ENCODE data around the gene R3HDML. TPM values are rescaled to one million over a fixed set of nuclear protein-coding genes. Genes with fewer than 3 reads are reported as not detected.

The R3HDML gene
- total RNA-seq, 1 donor from 2014 or later = not detected

DNA sequence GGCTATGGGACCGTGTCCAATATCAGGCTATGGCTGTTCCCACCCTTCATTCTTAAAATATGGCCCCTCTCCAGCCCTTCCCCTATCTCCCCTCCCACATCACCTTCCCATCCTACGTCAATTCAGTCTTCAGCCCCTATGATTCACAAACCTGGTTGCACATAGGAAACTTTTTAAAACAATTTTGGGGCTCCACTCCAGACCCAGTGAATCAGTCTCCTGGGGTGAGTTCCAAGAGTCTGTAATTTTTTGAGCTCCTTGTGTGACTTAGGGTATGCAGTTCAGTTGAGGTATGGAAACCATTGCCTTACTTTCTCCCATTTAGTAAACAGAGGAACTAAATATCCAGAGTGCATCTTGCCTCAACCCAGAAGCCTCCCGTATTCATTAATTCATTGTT, 24.2 kb downstream of the R3HDML start:
- H3K9me3 Mint-ChIP-seq (ENCODE audit: unreplicated experiment) = no peaks in the 10 kb centered on the region
- H3K36me3 Mint-ChIP-seq (ENCODE audit: unreplicated experiment) = no peaks in the 10 kb centered on the region
- no peak overlapping the region for H3K27ac Mint-ChIP-seq (ENCODE audit: unreplicated experiment)
- no peak for DNase-seq
- peaks cover 3% of the 10 kb centered on the region for H3K27me3 Mint-ChIP-seq (ENCODE audit: unreplicated experiment)
- TF ChIP-seq, protein P1, sequence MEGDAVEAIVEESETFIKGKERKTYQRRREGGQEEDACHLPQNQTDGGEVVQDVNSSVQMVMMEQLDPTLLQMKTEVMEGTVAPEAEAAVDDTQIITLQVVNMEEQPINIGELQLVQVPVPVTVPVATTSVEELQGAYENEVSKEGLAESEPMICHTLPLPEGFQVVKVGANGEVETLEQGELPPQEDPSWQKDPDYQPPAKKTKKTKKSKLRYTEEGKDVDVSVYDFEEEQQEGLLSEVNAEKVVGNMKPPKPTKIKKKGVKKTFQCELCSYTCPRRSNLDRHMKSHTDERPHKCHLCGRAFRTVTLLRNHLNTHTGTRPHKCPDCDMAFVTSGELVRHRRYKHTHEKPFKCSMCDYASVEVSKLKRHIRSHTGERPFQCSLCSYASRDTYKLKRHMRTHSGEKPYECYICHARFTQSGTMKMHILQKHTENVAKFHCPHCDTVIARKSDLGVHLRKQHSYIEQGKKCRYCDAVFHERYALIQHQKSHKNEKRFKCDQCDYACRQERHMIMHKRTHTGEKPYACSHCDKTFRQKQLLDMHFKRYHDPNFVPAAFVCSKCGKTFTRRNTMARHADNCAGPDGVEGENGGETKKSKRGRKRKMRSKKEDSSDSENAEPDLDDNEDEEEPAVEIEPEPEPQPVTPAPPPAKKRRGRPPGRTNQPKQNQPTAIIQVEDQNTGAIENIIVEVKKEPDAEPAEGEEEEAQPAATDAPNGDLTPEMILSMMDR (IDR thresholded peaks at IDR 0.05; ENCODE audit: partially characterized antibody, unreplicated experiment) = no peak
- no peak overlapping the region for H3K4me3 Mint-ChIP-seq (ENCODE audit: unreplicated experiment)
- no peaks in the 10 kb centered on the region for H3K4me1 Mint-ChIP-seq (ENCODE audit: low read depth, unreplicated experiment)

DNA sequence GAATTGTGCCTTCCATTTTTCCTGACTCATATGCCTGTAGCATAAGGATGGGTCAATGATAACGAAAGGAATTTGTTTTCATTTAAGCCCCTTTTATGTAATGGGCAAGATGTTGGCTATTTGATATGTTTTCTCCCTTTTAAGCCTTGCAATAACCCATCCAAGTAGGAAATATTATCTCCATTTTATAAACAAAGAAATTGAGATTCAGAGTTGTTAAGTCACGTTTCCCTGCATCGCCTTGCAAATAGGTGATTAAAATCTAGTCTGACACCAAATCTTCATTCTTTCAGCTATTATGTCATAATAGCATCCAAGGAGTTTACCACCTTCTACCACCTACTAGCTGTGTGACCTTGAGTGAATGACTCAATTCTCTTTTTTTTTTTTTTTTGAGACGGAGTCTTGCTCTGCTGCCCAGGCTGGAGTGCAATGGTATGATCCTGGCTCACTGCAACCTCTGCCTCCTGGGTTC, 25.7 kb downstream of the R3HDML start:
- Mint-ChIP-seq H3K27me3 (ENCODE audit: unreplicated experiment) (peaks cover 3% of the 10 kb centered on the region), H3K36me3 (ENCODE audit: unreplicated experiment) (no peaks in the 10 kb centered on the region)
- TF ChIP-seq, protein P1 (IDR thresholded peaks at IDR 0.05; ENCODE audit: partially characterized antibody, unreplicated experiment) = no peak

DNA sequence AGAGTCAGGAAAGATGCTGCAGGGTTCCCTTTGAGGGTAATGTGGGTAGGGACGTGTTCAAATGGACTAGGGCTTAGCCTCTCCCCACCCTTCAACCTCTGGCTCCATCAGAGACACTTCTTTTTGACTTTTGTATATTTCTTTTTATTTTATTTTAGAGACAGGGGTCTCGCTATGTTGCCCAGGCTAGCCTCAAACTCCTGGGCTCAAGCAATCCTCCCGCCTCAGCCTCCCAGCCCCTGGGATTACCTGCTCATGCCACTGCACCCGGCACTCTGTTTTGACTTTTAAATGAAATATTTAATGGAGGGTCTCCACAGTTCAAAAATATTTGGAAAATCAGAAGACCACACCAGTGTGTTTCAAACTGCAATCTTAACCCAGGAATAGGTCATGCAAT, 27.2 kb downstream of the R3HDML start:
- no peaks in the 10 kb centered on the region for H3K9me3 Mint-ChIP-seq (ENCODE audit: unreplicated experiment)
- no peak overlapping the region for H3K27ac Mint-ChIP-seq (ENCODE audit: unreplicated experiment)
- TF ChIP-seq, protein P1 (IDR thresholded peaks at IDR 0.05; ENCODE audit: partially characterized antibody, unreplicated experiment) = no peak
- H3K36me3 Mint-ChIP-seq (ENCODE audit: unreplicated experiment) = no peaks in the 10 kb centered on the region
- H3K4me3 Mint-ChIP-seq (ENCODE audit: unreplicated experiment) = no peak overlapping the region
- DNase-seq = no peak
- H3K27me3 Mint-ChIP-seq (ENCODE audit: unreplicated experiment) = peaks cover 3% of the 10 kb centered on the region
- H3K4me1 Mint-ChIP-seq (ENCODE audit: low read depth, unreplicated experiment) = no peaks in the 10 kb centered on the region

More for the DNA sequence above, 25.7 kb downstream of the R3HDML start:
- no peak for DNase-seq
- Mint-ChIP-seq H3K4me3 (ENCODE audit: unreplicated experiment) (no peak overlapping the region), H3K27ac (ENCODE audit: unreplicated experiment) (no peak overlapping the region), H3K4me1 (ENCODE audit: low read depth, unreplicated experiment) (no peaks in the 10 kb centered on the region), H3K9me3 (ENCODE audit: unreplicated experiment) (no peaks in the 10 kb centered on the region)

DNA sequence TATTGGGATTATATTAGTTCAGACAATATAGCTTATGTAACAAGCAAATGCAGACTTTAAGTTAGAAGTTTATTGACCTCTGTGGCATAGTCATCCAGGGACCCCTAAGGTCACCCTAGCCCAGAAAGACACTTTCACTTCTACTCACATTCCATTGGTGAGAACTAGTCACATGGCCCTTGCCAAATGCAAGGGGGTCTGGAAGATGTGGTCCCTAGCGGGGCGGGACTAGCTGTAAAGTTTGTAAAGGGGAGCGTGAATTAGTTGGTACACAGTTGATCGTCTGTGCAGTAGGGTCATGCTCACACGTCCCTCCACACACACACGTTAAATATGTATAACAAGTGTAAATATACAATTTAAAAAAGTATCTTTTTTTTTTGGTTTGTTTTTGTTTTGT, 27.9 kb downstream of the R3HDML start:
- Mint-ChIP-seq H3K9me3 (ENCODE audit: unreplicated experiment) (no peaks in the 10 kb centered on the region), H3K4me3 (ENCODE audit: unreplicated experiment) (no peak overlapping the region), H3K36me3 (ENCODE audit: unreplicated experiment) (no peaks in the 10 kb centered on the region), H3K27ac (ENCODE audit: unreplicated experiment) (no peak overlapping the region), H3K27me3 (ENCODE audit: unreplicated experiment) (peaks cover 3% of the 10 kb centered on the region), H3K4me1 (ENCODE audit: low read depth, unreplicated experiment) (no peaks in the 10 kb centered on the region)
- DNase-seq = no peak
- TF ChIP-seq, protein P1 (IDR thresholded peaks at IDR 0.05; ENCODE audit: partially characterized antibody, unreplicated experiment) = no peak

- no peak for DNase-seq
- Mint-ChIP-seq H3K4me1 (ENCODE audit: low read depth, unreplicated experiment) (no peaks in the 10 kb centered on the region), H3K9me3 (ENCODE audit: unreplicated experiment) (no peaks in the 10 kb centered on the region), H3K4me3 (ENCODE audit: unreplicated experiment) (no peak overlapping the region), H3K36me3 (ENCODE audit: unreplicated experiment) (no peaks in the 10 kb centered on the region), H3K27me3 (ENCODE audit: unreplicated experiment) (no peaks in the 10 kb centered on the region), H3K27ac (ENCODE audit: unreplicated experiment) (no peak overlapping the region)
- TF ChIP-seq, protein P1 (IDR thresholded peaks at IDR 0.05; ENCODE audit: partially characterized antibody, unreplicated experiment) = no peak
Measured at GRCh38 chr20:44367746-44368145, 30.9 kb downstream of the R3HDML start.
